ENCODE measurements around the gene OR52E6.

The OR52E6 gene

GRCh38 chr11:5807580-5807979 lies 34.1 kb downstream of the OR52E6 start:
- H3K79me1 ChIP-seq (ENCODE audit: low read depth, low read length) = no peaks in the 10 kb centered on the region
- no peak overlapping the region for H3K4ac ChIP-seq (ENCODE audit: low read length)
- no peak overlapping the region for H3K4me3 ChIP-seq (ENCODE audit: low read length in 2 of 2)
- DNase-seq (ENCODE audit: low spot score) = no peak
- H3K18ac ChIP-seq (ENCODE audit: low read length) = no peak overlapping the region
- H3K9me3 ChIP-seq (replicated peaks in 1 of 2; ENCODE audit: control insufficient read depth in 2 of 2, insufficient read depth in 1 of 2, low read depth in 1 of 2, low read length in 2 of 2) = no peaks in the 10 kb centered on the region
- no peak overlapping the region for H3K9ac ChIP-seq (ENCODE audit: low read depth, low read length, poor library complexity)
- no peak overlapping the region for H2AFZ ChIP-seq (ENCODE audit: low read length)
- H3K27me3 ChIP-seq (ENCODE audit: control insufficient read depth in 3 of 3, insufficient read depth in 3 of 3, low read depth in 1 of 3, low read length in 3 of 3) = no peaks in the 10 kb centered on the region
- no peak overlapping the region for H2AK5ac ChIP-seq (ENCODE audit: low read depth, low read length)
- no peaks in the 10 kb centered on the region for H3K36me3 ChIP-seq (replicated peaks in 1 of 2; ENCODE audit: control insufficient read depth in 2 of 2, insufficient read depth in 2 of 2, low read length in 2 of 2)
- no peak overlapping the region for H2BK15ac ChIP-seq (ENCODE audit: low read length)
- no peak overlapping the region for H3K23ac ChIP-seq (ENCODE audit: low read depth, low read length, poor library complexity)
- H3K4me1 ChIP-seq (ENCODE audit: control insufficient read depth in 2 of 2, insufficient read depth in 1 of 2, low read depth in 1 of 2, low read length in 2 of 2) = peaks cover 0 to 3% of the 10 kb centered on the region in 2 donors
- H4K8ac ChIP-seq (ENCODE audit: low read depth, low read length) = no peak overlapping the region
- H2BK5ac ChIP-seq (ENCODE audit: low read length) = no peak overlapping the region
- H2BK12ac ChIP-seq (ENCODE audit: low read length) = no peak overlapping the region
- H3K14ac ChIP-seq (ENCODE audit: low read length) = no peak overlapping the region
- H3K27ac ChIP-seq (replicated peaks; ENCODE audit: low read length) = no peak overlapping the region
- WGBS, 2 donors (ENCODE audit: extremely low coverage in 2 of 2, insufficient read length in 2 of 2, insufficient replicate concordance in 1 of 2) = no CpG with 5 or more reads among the region's 10 CpGs
- H4K91ac ChIP-seq (ENCODE audit: low read depth, low read length, poor library complexity) = no peak overlapping the region
- H3K4me2 ChIP-seq (ENCODE audit: insufficient read depth, low read length, poor library complexity, severe bottlenecking) = no peak overlapping the region
- no peak overlapping the region for H2BK120ac ChIP-seq (ENCODE audit: low read depth, low read length)

GRCh38 chr11:5803982-5804381 lies 37.7 kb downstream of the OR52E6 start:
- Histone ChIP-seq H3K79me1 (ENCODE audit: low read depth, low read length) (no peaks in the 10 kb centered on the region), H3K4me1 (ENCODE audit: control insufficient read depth in 2 of 2, insufficient read depth in 1 of 2, low read depth in 1 of 2, low read length in 2 of 2) (peaks cover 0 to 3% of the 10 kb centered on the region in 2 donors)

GRCh38 chr11:5796541-5796940 lies 45.2 kb downstream of the OR52E6 start:
- H2BK15ac ChIP-seq (ENCODE audit: low read length) = no peak overlapping the region
- H2BK12ac ChIP-seq (ENCODE audit: low read length) = no peak overlapping the region
- no peaks in the 10 kb centered on the region for H3K4me1 ChIP-seq (ENCODE audit: control insufficient read depth in 2 of 2, insufficient read depth in 1 of 2, low read depth in 1 of 2, low read length in 2 of 2)
- no peaks in the 10 kb centered on the region for H3K9me3 ChIP-seq (replicated peaks in 1 of 2; ENCODE audit: control insufficient read depth in 2 of 2, insufficient read depth in 1 of 2, low read depth in 1 of 2, low read length in 2 of 2)
- H2BK5ac ChIP-seq (ENCODE audit: low read length) = no peak overlapping the region
- no peak for DNase-seq (ENCODE audit: low spot score)
- H3K18ac ChIP-seq (ENCODE audit: low read length) = no peak overlapping the region
- no CpG with 5 or more reads among the region's 6 CpGs for WGBS, 2 donors (ENCODE audit: extremely low coverage in 2 of 2, insufficient read length in 2 of 2, insufficient replicate concordance in 1 of 2)
- no peak overlapping the region for H3K14ac ChIP-seq (ENCODE audit: low read length)
- no peaks in the 10 kb centered on the region for H3K79me1 ChIP-seq (ENCODE audit: low read depth, low read length)
- H3K27ac ChIP-seq (replicated peaks; ENCODE audit: low read length) = no peak overlapping the region
- H4K8ac ChIP-seq (ENCODE audit: low read depth, low read length) = no peak overlapping the region
- H3K36me3 ChIP-seq (replicated peaks in 1 of 2; ENCODE audit: control insufficient read depth in 2 of 2, insufficient read depth in 2 of 2, low read length in 2 of 2) = no peaks in the 10 kb centered on the region
- H3K4me2 ChIP-seq (ENCODE audit: insufficient read depth, low read length, poor library complexity, severe bottlenecking) = no peak overlapping the region
- H3K23ac ChIP-seq (ENCODE audit: low read depth, low read length, poor library complexity) = no peak overlapping the region
- H3K4ac ChIP-seq (ENCODE audit: low read length) = no peak overlapping the region
- H2AK5ac ChIP-seq (ENCODE audit: low read depth, low read length) = no peak overlapping the region
- no peaks in the 10 kb centered on the region for H3K27me3 ChIP-seq (ENCODE audit: control insufficient read depth in 3 of 3, insufficient read depth in 3 of 3, low read depth in 1 of 3, low read length in 3 of 3)
- H3K9ac ChIP-seq (ENCODE audit: low read depth, low read length, poor library complexity) = no peak overlapping the region
- no peak overlapping the region for H3K4me3 ChIP-seq (ENCODE audit: low read length in 2 of 2)
- H2BK120ac ChIP-seq (ENCODE audit: low read depth, low read length) = no peak overlapping the region
- H4K91ac ChIP-seq (ENCODE audit: low read depth, low read length, poor library complexity) = no peak overlapping the region
- H2AFZ ChIP-seq (ENCODE audit: low read length) = no peak overlapping the region

More at GRCh38 chr11:5803982-5804381, 37.7 kb downstream of the OR52E6 start:
- Histone ChIP-seq H2AFZ (ENCODE audit: low read length) (no peak overlapping the region), H3K36me3 (replicated peaks in 1 of 2; ENCODE audit: control insufficient read depth in 2 of 2, insufficient read depth in 2 of 2, low read length in 2 of 2) (no peaks in the 10 kb centered on the region), H3K4ac (ENCODE audit: low read length) (no peak overlapping the region), H3K9ac (ENCODE audit: low read depth, low read length, poor library complexity) (no peak overlapping the region), H4K91ac (ENCODE audit: low read depth, low read length, poor library complexity) (no peak overlapping the region), H3K18ac (ENCODE audit: low read length) (no peak overlapping the region), H3K27me3 (ENCODE audit: control insufficient read depth in 3 of 3, insufficient read depth in 3 of 3, low read depth in 1 of 3, low read length in 3 of 3) (no peaks in the 10 kb centered on the region), H4K8ac (ENCODE audit: low read depth, low read length) (no peak overlapping the region), H2AK5ac (ENCODE audit: low read depth, low read length) (no peak overlapping the region), H3K4me2 (ENCODE audit: insufficient read depth, low read length, poor library complexity, severe bottlenecking) (no peak overlapping the region), H2BK12ac (ENCODE audit: low read length) (no peak overlapping the region), H3K23ac (ENCODE audit: low read depth, low read length, poor library complexity) (no peak overlapping the region), H2BK120ac (ENCODE audit: low read depth, low read length) (no peak overlapping the region), H3K4me3 (ENCODE audit: low read length in 2 of 2) (no peak overlapping the region), H3K14ac (ENCODE audit: low read length) (no peak overlapping the region), H2BK15ac (ENCODE audit: low read length) (no peak overlapping the region), H3K27ac (replicated peaks; ENCODE audit: low read length) (no peak overlapping the region), H2BK5ac (ENCODE audit: low read length) (no peak overlapping the region), H3K9me3 (replicated peaks in 1 of 2; ENCODE audit: control insufficient read depth in 2 of 2, insufficient read depth in 1 of 2, low read depth in 1 of 2, low read length in 2 of 2) (no peaks in the 10 kb centered on the region)
- no peak for DNase-seq (ENCODE audit: low spot score)
- WGBS, 2 donors (ENCODE audit: extremely low coverage in 2 of 2, insufficient read length in 2 of 2, insufficient replicate concordance in 1 of 2) = no CpG with 5 or more reads among the region's 5 CpGs

GRCh38 chr11:5791165-5791564 lies 50.5 kb downstream of the OR52E6 start, which contains the start of gene OR52N1:
TSS of gene OR52N1 (minus strand) at chr11:5791265. CDS start at chr11:5788816, 2,449 bp downstream.
- H3K27ac ChIP-seq (replicated peaks; ENCODE audit: low read length) = no peak within 1 kb of the TSS
- H3K14ac ChIP-seq (ENCODE audit: low read length) = no peak within 1 kb of the TSS
- no peak within 1 kb of the TSS for H2AK5ac ChIP-seq (ENCODE audit: low read depth, low read length)
- H4K91ac ChIP-seq (ENCODE audit: low read depth, low read length, poor library complexity) = no peak within 1 kb of the TSS
- no peaks in the 10 kb centered on the region for H3K79me1 ChIP-seq (ENCODE audit: low read depth, low read length)
- H3K36me3 ChIP-seq (replicated peaks in 1 of 2; ENCODE audit: control insufficient read depth in 2 of 2, insufficient read depth in 2 of 2, low read length in 2 of 2) = no peaks in the 10 kb centered on the region
- no peaks in the 10 kb centered on the region for H3K4me1 ChIP-seq (ENCODE audit: control insufficient read depth in 2 of 2, insufficient read depth in 1 of 2, low read depth in 1 of 2, low read length in 2 of 2)
- no peak within 1 kb of the TSS for H2BK120ac ChIP-seq (ENCODE audit: low read depth, low read length)
- no peak within 1 kb of the TSS for H3K4me2 ChIP-seq (ENCODE audit: insufficient read depth, low read length, poor library complexity, severe bottlenecking)
- H2BK5ac ChIP-seq (ENCODE audit: low read length) = no peak within 1 kb of the TSS
- no peak within 1 kb of the TSS for H4K8ac ChIP-seq (ENCODE audit: low read depth, low read length)
- no CpG with 5 or more reads among the region's 3 CpGs for WGBS, 2 donors (ENCODE audit: extremely low coverage in 2 of 2, insufficient read length in 2 of 2, insufficient replicate concordance in 1 of 2)
- H3K27me3 ChIP-seq (ENCODE audit: control insufficient read depth in 3 of 3, insufficient read depth in 3 of 3, low read depth in 1 of 3, low read length in 3 of 3) = no peaks in the 10 kb centered on the region
- H3K4ac ChIP-seq (ENCODE audit: low read length) = no peak within 1 kb of the TSS
- H2BK15ac ChIP-seq (ENCODE audit: low read length) = no peak within 1 kb of the TSS
- H3K4me3 ChIP-seq (ENCODE audit: low read length in 2 of 2) = no peak within 1 kb of the TSS
- DNase-seq (ENCODE audit: low spot score) = no peak
- no peak within 1 kb of the TSS for H3K18ac ChIP-seq (ENCODE audit: low read length)
- H3K23ac ChIP-seq (ENCODE audit: low read depth, low read length, poor library complexity) = no peak within 1 kb of the TSS
- H2BK12ac ChIP-seq (ENCODE audit: low read length) = no peak within 1 kb of the TSS
- no peak within 1 kb of the TSS for H2AFZ ChIP-seq (ENCODE audit: low read length)
- H3K9ac ChIP-seq (ENCODE audit: low read depth, low read length, poor library complexity) = no peak within 1 kb of the TSS
- no peaks in the 10 kb centered on the region for H3K9me3 ChIP-seq (replicated peaks in 1 of 2; ENCODE audit: control insufficient read depth in 2 of 2, insufficient read depth in 1 of 2, low read depth in 1 of 2, low read length in 2 of 2)

All from neuronal stem cell (in vitro differentiated cells).